Suprapubic skin (tissue), 4 donors: ENCODE results near the gene DUOX1. TPM values are rescaled to one million over a fixed set of nuclear protein-coding genes. Genes with fewer than 3 reads are reported as not detected.

Experiments used
- DNase-seq, 2 donors: peaks; one replicate each; pipeline ENCODE4 v3.0.0-alpha.2; 2019; ENCODE audit warnings: low spot score in 2 of 2
- H3K27ac ChIP-seq: fragments of 200-600 bp; sonication (generic); one replicate; pipeline ENCODE4 v1.5.1; 2019
- H3K27me3 ChIP-seq: fragments of 200-600 bp; sonication (generic); one replicate; pipeline ENCODE4 v1.5.1; 2019
- H3K36me3 ChIP-seq: fragments of 200-600 bp; sonication (generic); one replicate; pipeline ENCODE4 v1.5.1; 2019
- H3K4me1 ChIP-seq: fragments of 200-600 bp; sonication (generic); one replicate; pipeline ENCODE4 v1.5.1; 2019
- H3K4me3 ChIP-seq: fragments of 200-600 bp; sonication (generic); one replicate; pipeline ENCODE4 v1.5.1; 2019; ENCODE audit warnings: mild to moderate bottlenecking
- H3K9me3 ChIP-seq: fragments of 200-600 bp; sonication (generic); one replicate; pipeline ENCODE4 v1.5.1; 2019
- CTCF ChIP-seq, 2 donors: fragments of 200-600 bp in 1 of 2; fragments of 450-650 bp in 1 of 2; sonication (generic) in 1 of 2; IDR thresholded peaks; one replicate each; pipeline ENCODE4 v1.5.1; 2016 to 2019; ENCODE audit warnings: antibody characterized with exemption in 2 of 2, mild to moderate bottlenecking in 1 of 2, moderate library complexity in 1 of 2
- EP300 ChIP-seq: sonication (generic); formaldehyde crosslinking; IDR thresholded peaks from one replicate; pipeline ENCODE4 v1.6.1; 2017; ENCODE audit warnings: antibody characterized with exemption
- POLR2A ChIP-seq, 2 donors: fragments of 450-650 bp; IDR thresholded peaks; one replicate each; pipeline ENCODE4 v1.6.1; 2017; ENCODE audit warnings: antibody characterized with exemption in 2 of 2, mild to moderate bottlenecking in 2 of 2, moderate library complexity in 2 of 2
- POLR2AphosphoS5 ChIP-seq, 3 donors: sonication (generic); formaldehyde crosslinking; IDR thresholded peaks; one replicate each; pipeline ENCODE4 v1.6.1; 2017; ENCODE audit warnings: antibody characterized with exemption in 3 of 3
- WGBS: methylation state at CpG from one replicate; pipeline ENCODE4 v1.1.5; 2018; 5-methylcytosine and 5-hydroxymethylcytosine counted together
- total RNA-seq, 4 donors: library from RNA; depleted of rRNA; stranded (reverse); fragments of >200 nt; gene quantifications; one replicate each; pipeline ENCODE4 v1.1.0, GENCODE V29; 2016

Gene DUOX1
- total RNA-seq, 4 donors from 2014 or later: 87.2 to 246 (median 165) TPM

- H3K36me3 ChIP-seq: peaks cover 20% of the 10 kb centered on the region
- H3K27ac ChIP-seq: no peak overlapping the region
- DNase-seq: no peak
- TF ChIP-seq POLR2AphosphoS5 (IDR thresholded peaks at IDR 0.05): no peak
- TF ChIP-seq POLR2A (IDR thresholded peaks at IDR 0.05): no peak
- TF ChIP-seq EP300: no peak
- no peak for TF ChIP-seq CTCF (IDR thresholded peaks at IDR 0.05)
- H3K4me1 ChIP-seq: peaks cover 8% of the 10 kb centered on the region
- H3K9me3 ChIP-seq: no peaks in the 10 kb centered on the region
- 93% methylated on average over 9 of the region's 12 CpGs for WGBS
- H3K27me3 ChIP-seq: no peaks in the 10 kb centered on the region
- H3K4me3 ChIP-seq: no peak overlapping the region
Measured at GRCh38 chr15:45171912-45172311, 42.1 kb downstream of the DUOX1 start.

DNA sequence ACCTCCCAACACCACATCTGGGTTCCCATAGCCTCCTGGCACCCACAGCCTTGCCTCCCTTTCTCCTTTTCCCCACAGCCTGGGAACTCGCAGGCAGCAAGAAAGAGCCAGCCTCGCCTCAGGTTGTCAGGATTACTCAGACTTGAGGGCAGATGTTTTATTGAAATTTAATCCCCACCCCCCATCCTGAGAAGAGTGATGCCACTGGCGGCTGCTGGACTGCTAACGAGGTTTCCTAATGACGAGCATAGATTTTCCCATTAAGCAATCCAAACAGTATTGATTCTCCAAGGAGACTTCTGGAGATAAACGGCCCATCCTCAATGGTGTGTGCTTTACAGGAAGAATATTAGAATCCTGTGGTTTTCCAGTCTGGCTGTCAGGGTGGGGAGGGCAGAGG, 44.3 kb downstream of the DUOX1 start:
- Histone ChIP-seq H3K27me3 (no peaks in the 10 kb centered on the region), H3K9me3 (no peaks in the 10 kb centered on the region), H3K4me1 (no peaks in the 10 kb centered on the region), H3K27ac (no peak overlapping the region), H3K36me3 (peaks cover 20% of the 10 kb centered on the region), H3K4me3 (no peak overlapping the region)
- DNase-seq: no peak
- 72% methylated on average over 6 of the region's 6 CpGs for WGBS
- no peak for TF ChIP-seq EP300

DNA sequence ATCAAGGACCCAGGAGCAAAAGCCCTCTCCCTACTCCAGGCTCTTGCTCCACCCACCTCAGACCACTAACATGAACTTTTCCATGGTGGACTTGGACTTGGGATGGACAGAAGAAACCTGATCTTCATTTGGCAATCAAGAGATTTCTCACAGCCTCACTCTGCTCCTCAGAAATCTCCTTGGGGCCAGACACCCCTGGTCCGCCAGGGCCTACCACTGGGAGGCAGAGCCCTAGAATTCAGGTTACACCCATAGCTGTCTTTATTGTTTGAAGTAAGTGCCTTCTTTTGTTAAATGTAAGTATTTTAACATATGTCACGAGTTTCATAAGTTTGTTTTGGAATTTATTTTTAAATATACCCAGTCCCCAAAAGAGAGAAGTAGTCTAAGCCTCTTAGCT, 44.8 kb downstream of the DUOX1 start:
- no peak overlapping the region for H3K4me3 ChIP-seq
- peaks cover under 1% of the 10 kb centered on the region for H3K4me1 ChIP-seq
- DNase-seq: no peak
- H3K27ac ChIP-seq: no peak overlapping the region
- no peaks in the 10 kb centered on the region for H3K9me3 ChIP-seq
- WGBS: 94% methylated on average over 2 of the region's 2 CpGs
- no peak for TF ChIP-seq POLR2A (IDR thresholded peaks at IDR 0.05)
- no peak for TF ChIP-seq CTCF (IDR thresholded peaks at IDR 0.05)
- no peak for TF ChIP-seq POLR2AphosphoS5 (IDR thresholded peaks at IDR 0.05)
- TF ChIP-seq EP300: no peak
- no peaks in the 10 kb centered on the region for H3K27me3 ChIP-seq
- H3K36me3 ChIP-seq: peaks cover 20% of the 10 kb centered on the region

DNA sequence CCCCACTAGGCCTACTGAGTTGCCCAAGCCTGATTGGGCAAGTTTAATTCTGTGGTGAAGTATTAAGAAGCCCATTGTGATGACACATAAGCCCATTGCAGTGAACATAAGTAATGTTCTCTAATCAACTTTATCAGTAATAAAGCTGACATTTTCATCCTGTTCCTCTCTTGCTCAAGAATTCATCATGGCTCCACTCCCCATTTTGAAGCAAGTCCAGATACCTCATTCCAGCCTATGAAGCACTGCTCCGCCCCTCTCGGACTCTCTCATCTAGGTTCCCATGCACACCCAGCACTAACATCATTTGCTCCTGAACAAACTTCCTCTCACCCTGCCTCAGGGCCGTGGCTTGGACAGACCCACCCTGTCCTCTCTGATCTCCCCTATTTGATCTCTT, 47.5 kb downstream of the DUOX1 start:
- no peaks in the 10 kb centered on the region for H3K27me3 ChIP-seq
- peaks cover 7% of the 10 kb centered on the region for H3K4me1 ChIP-seq
- no peak overlapping the region for H3K4me3 ChIP-seq
- DNase-seq: no peak
- 83% methylated on average over 3 of the region's 3 CpGs for whole genome bisulfite sequencing
- no peak overlapping the region for H3K27ac ChIP-seq
- H3K9me3 ChIP-seq: no peaks in the 10 kb centered on the region
- peaks cover 8% of the 10 kb centered on the region for H3K36me3 ChIP-seq
- TF ChIP-seq POLR2A (IDR thresholded peaks at IDR 0.05) (no peak), EP300 (no peak), CTCF (IDR thresholded peaks at IDR 0.05) (no peak), POLR2AphosphoS5 (IDR thresholded peaks at IDR 0.05) (no peak)

GRCh38 chr15:45179221-45179985, 49.6 kb downstream of the DUOX1 start:
- no peaks in the 10 kb centered on the region for H3K27me3 ChIP-seq
- no peak overlapping the region for H3K4me3 ChIP-seq
- WGBS: 87% methylated on average over 13 of the region's 13 CpGs
- peaks cover 9% of the 10 kb centered on the region for H3K4me1 ChIP-seq
- peak overlapping the region; percentile 51 for H3K27ac ChIP-seq
- H3K36me3 ChIP-seq: peaks cover 2% of the 10 kb centered on the region
- no peak for TF ChIP-seq EP300
- TF ChIP-seq POLR2AphosphoS5 (IDR thresholded peaks at IDR 0.05): no peak
- no peak for TF ChIP-seq POLR2A (IDR thresholded peaks at IDR 0.05)
- TF ChIP-seq CTCF (IDR thresholded peaks at IDR 0.05): peak in 1 of 2 donors; percentile 36
- no peaks in the 10 kb centered on the region for H3K9me3 ChIP-seq
- no peak for DNase-seq
